NCI-H345 (cell line): ENCODE results near the gene KCND3.

ENCODE experiments used
- DNase-seq: peaks from one replicate; lab custom pipeline; 2025; lab: John Stamatoyannopoulos, UW

Gene KCND3

GRCh38 chr1:111848852-111849545 is 140.5 kb downstream of the KCND3 start:
- DNase-seq, result no peak

DNA sequence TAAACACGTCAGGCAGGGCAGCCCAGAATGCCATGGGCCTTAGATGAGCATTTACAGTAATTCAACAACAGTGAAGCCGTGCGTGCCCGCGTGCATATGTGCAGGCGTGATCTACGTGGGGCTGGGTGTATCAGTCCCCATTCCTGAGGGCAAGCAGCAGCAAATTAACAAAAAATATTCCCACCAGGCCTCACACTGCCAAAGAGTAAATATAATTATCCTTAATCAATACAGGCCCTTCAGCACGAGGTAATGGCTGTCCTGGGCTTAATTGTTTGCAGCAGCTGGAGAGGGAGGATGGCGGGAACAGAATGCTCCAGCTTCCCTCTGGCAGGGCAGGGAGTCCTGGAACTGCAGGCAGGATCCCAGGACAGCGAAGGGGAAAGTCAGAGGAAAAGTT is 142.0 kb downstream of the KCND3 start:
- peak; percentile 11 for DNase-seq

DNA sequence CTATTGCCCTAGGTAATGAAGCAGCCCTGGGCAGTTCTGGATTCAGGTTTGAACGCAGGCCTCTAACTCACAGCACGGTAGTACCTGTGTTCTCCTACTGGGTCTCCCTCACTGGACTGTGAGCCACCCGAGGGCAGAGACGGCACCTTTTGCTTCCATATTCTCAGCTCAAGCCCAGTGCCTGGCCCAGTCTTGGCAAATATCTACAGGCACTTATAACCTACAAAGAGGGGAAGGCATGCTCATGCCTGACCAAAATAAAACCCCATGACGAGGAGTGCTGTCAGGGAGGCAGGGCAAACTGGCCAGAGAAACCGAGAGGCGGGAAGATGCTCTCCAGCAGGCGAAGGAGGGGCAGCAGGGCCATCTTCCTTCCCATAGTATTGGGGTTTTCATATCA is 142.6 kb downstream of the KCND3 start:
- no peak for DNase-seq

GRCh38 chr1:111843177-111843576 is 146.3 kb downstream of the KCND3 start:
- DNase-seq, result no peak

DNA sequence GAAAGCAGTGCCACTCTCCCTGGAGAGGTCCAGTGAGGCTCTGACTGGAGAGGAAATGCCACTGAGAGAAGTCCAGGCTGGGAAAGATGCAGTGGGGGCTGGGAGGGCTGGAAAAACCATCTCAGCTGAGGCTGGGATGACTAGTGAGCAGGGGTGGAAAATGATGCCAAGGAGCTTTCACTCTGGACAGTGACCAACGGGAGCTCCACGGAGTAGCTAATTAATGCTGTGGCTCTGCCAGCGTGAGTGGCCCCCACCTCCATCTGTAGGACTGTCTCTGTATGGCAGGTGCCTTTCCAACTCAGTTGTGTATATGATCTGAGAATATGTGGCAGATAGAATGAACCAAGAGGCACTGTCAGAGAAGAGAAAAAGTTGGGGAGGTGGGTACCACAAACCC is 147.1 kb downstream of the KCND3 start:
- no peak for DNase-seq

DNA sequence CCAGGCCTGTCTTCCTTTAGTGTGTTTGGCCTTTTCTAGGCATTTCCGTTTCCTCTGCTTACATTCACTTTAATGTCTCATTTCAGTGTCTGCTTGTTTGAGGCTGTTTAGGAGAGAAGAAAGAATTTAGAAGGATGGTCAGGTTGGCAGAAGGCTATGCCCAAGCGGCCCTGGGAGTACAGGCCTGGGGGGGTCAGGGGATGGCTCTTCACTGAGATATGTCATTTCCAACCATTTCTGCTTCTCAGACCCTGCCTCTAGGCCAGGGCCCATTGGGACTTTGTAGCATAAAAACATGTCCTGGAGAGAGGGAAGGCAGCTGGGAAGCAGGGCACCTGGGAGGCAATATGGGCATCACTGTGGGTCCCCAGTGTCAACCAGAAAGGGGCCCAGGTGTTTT is 147.7 kb downstream of the KCND3 start:
- DNase-seq, result no peak

DNA sequence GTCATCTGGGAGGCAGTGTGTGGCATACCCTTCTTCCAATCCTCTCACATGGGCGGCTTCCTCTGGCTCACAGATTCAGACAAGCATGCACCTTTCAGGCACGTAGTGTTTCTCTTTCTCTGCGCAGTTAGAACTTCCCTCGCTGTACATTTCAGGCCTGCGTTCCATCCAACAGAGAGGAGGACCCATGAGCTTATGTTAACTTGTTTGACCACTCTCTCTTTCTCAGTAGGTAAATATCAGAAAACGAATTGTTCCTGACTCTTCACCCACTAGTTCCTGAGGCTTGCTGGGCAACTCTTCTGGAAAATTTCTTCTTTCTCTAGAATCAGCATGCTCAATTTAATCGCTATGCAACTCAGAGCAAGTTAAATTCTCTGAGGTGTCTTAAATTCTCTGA is 148.3 kb downstream of the KCND3 start:
- DNase-seq, result no peak

DNA sequence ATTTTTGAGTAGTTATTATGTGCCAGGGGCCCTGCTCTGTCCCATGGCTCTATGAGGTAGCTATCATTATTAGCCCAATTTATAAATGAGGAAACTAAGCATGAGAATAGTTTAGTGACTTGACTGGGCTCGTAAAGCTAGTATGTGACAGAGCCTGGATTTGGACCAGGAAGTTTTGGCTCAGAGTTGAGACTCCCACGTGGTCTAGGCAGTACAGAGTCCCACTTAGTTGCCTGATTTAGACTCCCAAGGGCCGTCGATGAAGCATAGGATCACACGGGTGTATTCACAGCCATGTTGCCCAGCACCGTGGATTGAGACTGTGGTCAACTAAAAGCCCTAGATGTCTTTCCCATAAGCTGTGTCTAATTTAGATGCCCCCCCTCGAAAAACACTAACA is 152.1 kb downstream of the KCND3 start:
- no peak for DNase-seq

DNA sequence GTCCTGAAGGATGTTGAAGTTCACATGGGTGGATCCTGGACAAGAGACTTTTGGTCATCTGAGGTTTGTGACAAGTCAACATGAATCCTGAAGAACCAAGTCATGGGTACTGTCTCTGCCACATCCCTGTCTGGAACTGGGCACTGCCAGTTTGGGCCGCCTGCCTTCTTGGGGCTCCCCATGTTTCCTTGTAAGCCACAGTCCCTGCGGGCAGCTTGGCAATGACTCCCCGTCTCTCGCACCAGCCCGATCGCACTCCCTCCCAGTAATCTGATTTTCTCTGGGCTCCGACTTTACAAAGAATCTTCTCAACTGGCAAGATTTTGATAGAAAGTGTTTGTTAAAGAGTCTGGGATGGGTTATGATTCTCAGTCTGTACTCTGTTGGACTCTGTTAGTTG is 153.4 kb downstream of the KCND3 start:
- no peak for DNase-seq

GRCh38 chr1:111835514-111835913 is 154.0 kb downstream of the KCND3 start:
- no peak for DNase-seq

DNA sequence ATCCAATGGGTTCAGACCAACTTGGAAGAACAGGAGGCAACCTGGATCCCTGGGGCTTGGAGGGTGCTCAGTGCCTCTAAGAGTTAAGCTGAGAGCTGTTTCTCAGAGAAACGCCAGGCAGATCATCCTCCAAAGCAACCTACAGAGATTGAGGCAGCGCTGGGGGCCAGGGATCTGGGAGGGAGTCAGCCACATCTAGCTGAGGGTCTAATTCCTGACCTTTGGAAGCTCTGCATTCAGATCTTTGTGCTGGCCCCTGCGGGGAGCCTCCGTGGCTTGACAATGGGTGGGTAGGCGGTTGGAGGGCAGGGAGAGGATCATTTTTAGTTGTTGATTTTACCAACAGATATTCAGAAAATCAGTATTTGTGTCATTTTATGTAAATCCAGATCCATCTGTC is 154.5 kb downstream of the KCND3 start:
- no peak for DNase-seq

DNA sequence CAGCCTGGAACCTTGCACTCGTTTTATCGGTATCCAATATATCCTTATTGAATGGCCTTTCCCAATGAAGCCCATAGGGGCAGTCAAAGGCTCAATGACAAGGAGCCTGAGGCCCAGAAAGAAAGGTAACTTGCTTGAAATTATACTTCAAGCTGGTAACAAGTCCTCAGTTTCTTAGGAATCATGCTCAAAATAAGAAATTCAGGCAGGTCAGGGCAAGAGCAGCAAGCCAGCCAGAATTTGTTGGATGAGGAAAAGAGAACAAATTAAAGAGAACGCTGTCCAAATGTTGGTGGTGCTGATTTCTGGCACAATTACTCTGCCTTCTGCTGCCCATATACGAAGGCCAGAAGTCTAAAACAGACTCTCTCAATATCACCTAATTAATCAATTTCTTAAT is 156.1 kb downstream of the KCND3 start:
- DNase-seq, result no peak

- no peak for DNase-seq
Observed at GRCh38 chr1:111832521-111833155, 156.8 kb downstream of the KCND3 start.

- no peak for DNase-seq
Observed at GRCh38 chr1:111831153-111831552, 158.3 kb downstream of the KCND3 start.

DNA sequence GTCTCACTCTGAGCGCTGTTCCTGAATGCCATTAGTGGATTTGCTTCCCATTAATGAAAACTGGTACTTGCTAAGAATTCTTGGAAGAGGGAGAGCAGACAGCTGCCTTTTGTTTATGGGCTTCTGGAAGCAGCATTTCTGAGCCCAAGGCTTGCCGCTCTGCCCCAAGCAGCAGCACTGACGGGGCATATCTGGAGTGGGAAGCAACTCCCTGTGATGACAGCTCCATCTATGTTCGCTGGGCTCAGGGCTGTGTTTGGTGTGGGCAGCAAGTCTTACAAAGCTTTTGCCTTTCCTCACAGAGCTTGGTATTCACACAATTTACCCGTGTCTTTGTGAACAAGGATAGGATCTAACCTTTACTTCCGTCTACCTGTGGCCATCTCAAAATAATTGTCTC is 161.5 kb downstream of the KCND3 start:
- no peak for DNase-seq

GRCh38 chr1:111826278-111826677 is 163.2 kb downstream of the KCND3 start:
- no peak for DNase-seq

DNA sequence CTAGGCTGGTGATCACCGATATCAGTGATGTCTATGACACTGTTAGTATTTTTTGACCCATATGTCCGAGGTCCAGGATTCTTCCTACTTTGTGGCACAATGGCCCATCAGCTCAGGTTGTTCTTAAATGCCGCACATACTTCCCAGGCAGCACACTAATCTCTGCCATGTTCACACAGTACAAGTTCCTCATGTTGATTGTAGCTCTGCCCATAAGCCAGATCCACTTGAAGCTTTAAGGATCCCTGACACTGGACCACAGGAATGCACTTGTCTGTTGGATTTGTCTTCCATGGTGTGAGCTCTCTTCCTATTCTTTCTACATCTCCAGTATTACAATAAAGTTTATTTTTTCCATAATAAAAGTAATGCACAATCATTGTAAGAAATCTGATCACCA is 164.3 kb downstream of the KCND3 start:
- DNase-seq, result no peak

DNA sequence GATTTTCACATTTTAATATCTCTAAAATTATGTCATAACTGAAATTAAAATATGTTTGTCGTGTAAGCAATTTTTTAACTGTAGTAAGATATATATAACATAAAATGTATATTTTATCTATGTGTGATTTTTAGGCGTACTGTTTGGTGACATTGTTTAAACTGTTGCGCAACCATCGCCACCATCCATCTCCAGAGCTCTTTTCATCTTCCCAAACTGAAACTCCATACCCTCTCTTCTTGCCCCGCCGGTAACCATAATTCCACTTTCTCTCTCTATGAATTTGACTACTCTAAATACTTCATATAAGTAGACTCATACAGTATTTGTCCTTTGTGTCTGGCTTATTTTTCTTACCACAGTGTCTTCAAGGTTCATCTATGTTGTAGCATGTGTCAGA is 167.3 kb downstream of the KCND3 start:
- no peak for DNase-seq

GRCh38 chr1:111821121-111821745 is 168.2 kb downstream of the KCND3 start:
- no peak for DNase-seq

DNA sequence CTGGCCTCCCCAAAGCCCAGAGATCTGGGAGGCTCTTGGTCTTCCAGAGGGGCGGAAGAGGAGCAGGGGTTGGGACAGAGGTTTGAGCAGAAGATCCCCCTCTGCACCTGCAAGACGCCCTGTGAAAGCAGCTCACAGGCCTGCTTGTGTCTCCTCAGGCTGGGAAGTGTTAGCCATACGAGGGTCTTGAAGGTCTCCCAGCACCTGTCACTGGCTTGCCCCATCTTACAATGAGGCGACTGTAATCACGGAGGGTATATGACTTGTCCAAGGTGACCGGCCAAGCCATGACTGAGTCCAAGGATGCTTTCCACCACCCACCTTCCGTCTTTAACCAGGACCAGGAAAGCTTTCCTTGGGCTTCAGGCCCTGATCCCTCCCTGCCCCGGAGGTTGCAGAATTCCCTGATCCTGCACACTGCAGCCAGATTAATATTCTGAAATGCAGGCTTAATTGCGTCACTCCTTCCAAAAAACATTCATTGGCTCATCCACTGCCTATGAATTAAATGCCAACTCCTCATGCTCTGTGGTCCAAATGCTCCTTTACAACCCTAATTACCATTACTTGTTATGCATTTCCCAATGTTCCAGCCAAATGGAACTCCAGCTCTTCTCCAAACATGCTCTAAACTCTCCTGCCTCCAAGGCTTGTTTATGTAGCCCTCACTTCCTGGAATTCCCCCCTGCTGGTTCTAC is 169.8 kb downstream of the KCND3 start:
- DNase-seq, result no peak

DNA sequence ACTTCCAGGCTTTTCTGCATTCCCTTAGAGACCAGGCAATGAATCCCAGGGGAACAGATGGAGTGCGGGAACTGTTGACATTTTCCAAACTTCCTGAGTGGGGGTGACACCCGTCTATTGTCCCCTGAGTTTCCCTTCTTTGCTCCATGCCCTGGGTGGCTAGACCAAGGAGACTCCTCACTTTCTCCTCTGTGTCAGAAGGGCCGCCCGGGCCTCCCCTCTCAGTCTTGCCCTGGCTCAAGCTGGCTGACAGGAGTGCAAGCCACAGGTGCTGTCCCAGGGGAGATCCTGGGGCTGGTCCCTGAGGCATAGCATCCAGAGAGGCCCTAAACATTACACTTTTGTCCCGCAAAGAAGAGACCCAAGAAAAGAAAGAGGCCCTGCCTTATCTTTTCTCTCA is 170.9 kb downstream of the KCND3 start:
- no peak for DNase-seq

- DNase-seq, result no peak
Observed at GRCh38 chr1:111818081-111818480, 171.4 kb downstream of the KCND3 start.

DNA sequence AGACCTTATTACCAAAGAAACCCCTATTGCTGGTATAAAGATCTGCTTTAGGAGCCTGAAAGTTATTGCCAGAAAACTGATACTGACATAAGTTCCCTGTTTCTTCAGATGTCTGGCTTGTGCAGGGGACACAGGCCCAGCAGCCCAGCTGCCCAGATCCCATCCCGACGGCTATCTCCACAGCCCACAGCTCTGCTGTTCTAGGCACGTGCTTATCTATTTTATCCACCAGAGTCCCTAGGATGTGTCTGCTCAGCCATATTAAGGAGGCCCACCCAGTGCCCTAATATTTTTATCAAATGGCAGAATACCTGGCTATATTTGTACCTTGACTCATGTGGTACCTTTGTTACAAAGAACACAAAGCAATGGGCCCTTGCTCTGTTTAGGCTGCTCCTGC is 174.8 kb downstream of the KCND3 start:
- DNase-seq, result no peak
